AG10803 (cell line): ENCODE results near the gene NSUN2.

ENCODE experiments used
- DNase-seq: peaks from one replicate; pipeline ENCODE4 v3.0.0; 2010; ENCODE audit warnings: low read depth
- H3K4me3 ChIP-seq: 2 replicates; pipeline ENCODE4 v1.5.1; 2011; ENCODE audit warnings: mild to moderate bottlenecking, low read length, control low read depth
- TF ChIP-seq, protein P1 (sequence below): conservative IDR thresholded peaks from 2 replicates; pipeline ENCODE4 v1.5.1; 2011; ENCODE audit warnings: mild to moderate bottlenecking, low read length, control low read depth, inconsistent platforms

Gene NSUN2

DNA sequence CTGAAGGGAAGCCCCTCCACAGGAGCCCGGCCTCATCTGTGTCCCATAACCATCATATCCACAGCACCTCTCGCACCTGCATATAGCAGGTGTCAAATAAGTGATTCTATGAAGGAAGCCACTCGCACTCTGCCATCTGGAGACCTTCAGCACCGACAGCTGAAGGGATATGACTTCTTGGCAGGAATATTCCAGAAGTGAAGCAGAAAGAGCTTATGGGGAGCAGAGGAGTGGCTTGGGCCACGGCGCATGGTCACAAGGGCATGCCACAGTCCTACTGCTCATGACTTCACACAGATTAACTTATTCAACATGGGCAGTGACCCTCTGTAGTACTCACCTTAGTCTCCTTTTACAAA is 80.9 kb downstream of the NSUN2 start:
- TF ChIP-seq, protein P1, sequence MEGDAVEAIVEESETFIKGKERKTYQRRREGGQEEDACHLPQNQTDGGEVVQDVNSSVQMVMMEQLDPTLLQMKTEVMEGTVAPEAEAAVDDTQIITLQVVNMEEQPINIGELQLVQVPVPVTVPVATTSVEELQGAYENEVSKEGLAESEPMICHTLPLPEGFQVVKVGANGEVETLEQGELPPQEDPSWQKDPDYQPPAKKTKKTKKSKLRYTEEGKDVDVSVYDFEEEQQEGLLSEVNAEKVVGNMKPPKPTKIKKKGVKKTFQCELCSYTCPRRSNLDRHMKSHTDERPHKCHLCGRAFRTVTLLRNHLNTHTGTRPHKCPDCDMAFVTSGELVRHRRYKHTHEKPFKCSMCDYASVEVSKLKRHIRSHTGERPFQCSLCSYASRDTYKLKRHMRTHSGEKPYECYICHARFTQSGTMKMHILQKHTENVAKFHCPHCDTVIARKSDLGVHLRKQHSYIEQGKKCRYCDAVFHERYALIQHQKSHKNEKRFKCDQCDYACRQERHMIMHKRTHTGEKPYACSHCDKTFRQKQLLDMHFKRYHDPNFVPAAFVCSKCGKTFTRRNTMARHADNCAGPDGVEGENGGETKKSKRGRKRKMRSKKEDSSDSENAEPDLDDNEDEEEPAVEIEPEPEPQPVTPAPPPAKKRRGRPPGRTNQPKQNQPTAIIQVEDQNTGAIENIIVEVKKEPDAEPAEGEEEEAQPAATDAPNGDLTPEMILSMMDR, result no peak
- no peak overlapping the region for H3K4me3 ChIP-seq
- no peak for DNase-seq

DNA sequence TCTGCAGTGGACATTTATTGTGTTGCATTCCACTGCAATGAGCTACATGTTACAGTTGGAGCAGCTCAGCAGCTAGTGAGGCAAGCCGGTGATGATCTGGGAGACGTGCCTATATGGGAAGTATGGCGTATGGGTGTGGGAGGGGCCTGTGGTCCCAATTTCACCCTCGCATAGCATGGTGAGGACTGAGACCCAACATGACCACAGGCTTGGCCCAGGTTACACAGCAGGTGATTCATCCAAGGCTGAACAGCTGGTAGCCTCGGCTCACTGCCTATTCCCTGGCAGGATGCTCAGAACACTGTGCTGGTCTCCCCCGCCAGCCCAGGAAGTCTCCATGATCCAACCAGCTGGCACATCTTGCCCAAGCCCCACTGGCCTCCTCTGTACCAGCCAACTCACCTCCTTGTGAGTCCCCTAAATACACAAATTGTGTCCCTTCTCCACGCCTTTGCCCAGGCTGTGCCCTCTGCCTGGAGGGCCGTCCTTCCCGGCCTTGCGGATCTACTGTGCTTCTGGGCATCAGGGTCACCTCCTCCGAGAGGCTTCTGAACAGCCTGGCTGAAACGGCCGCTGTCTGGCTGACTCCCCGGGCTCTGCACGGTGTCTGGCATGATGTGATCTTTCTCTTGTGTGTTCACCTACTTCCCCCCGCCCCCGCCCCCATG is 81.4 kb downstream of the NSUN2 start:
- no peak overlapping the region for H3K4me3 ChIP-seq
- peak; percentile 27 for DNase-seq
- TF ChIP-seq, protein P1, result no peak

DNA sequence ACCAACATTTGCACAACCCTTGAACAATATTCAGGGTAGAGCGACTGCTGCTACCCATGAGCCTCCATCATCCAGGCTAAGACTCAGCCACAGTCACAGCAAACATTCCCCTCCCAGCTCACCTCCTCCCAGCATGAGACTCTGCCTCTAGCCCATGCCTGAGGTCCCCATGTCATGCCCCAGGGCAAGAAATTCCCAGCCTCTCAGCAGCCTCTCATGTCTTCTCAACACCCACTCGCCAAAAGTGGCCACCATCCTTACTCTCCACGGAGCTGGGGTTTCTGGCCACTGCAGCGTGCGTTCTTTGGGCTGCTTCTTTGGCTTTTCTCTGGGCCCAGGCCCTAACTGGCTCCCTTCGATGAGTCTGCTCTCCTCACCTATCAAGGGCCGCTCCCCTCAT is 82.2 kb downstream of the NSUN2 start:
- H3K4me3 ChIP-seq, result no peak overlapping the region
- no peak for DNase-seq
- TF ChIP-seq, protein P1, result no peak
